CD4-positive, alpha-beta T cell treated with Interferon alpha-2 for 1 hour (primary cell): ENCODE data around the gene GNAT2.

Source experiments
- DNase-seq, 2 donors: peaks; one replicate each; pipeline ENCODE4 v3.0.0-alpha.2; 2020 to 2022

The GNAT2 gene

GRCh38 chr1:109641078-109641740 is 21.8 kb upstream of the GNAT2 start:
- DNase-seq, result no peak

- DNase-seq, result peak; percentile 83 to 88
Observed at GRCh38 chr1:109640285-109640865, 21.0 kb upstream of the GNAT2 start.

GRCh38 chr1:109639841-109640184 is 20.4 kb upstream of the GNAT2 start:
- DNase-seq, result no peak

DNA sequence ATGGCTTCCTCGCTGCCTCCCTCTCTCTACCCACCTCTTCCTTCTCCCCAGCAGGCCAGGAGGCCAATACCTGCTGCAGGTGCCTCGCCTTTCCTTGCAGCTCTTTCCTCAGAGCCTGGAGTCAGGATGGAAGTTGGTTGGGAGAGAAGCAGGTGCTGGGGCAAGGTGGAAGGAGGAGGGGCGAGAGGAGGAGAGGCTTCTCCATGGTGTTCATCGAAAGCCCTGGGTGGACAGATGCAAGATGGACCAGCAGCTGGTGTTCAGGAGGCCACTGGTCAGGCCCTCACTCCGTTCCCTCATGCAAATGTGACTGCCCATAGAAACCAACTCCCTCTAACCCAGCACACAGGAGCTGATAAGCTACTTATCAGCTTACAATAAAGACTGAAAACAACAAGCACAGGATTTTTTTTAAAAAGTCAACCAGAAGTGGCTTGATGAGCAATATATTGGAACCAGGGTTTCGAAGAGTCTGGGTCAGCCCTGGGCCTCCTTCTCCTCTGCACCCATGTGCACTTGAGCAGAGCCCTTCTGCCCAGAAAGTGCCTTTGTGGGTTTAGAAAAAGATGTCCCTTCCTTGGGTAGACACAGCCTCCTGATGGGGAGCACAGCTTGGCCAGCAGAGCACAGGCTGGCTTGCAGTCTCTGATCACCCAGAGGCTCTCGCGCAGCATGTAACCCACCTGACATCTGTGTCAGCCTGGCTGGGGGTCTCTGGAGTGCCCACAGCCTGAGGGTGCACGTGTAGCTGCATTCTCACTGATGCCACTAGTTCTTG is 19.8 kb upstream of the GNAT2 start:
- no peak for DNase-seq

GRCh38 chr1:109637446-109637845 is 18.0 kb upstream of the GNAT2 start:
- no peak for DNase-seq

DNA sequence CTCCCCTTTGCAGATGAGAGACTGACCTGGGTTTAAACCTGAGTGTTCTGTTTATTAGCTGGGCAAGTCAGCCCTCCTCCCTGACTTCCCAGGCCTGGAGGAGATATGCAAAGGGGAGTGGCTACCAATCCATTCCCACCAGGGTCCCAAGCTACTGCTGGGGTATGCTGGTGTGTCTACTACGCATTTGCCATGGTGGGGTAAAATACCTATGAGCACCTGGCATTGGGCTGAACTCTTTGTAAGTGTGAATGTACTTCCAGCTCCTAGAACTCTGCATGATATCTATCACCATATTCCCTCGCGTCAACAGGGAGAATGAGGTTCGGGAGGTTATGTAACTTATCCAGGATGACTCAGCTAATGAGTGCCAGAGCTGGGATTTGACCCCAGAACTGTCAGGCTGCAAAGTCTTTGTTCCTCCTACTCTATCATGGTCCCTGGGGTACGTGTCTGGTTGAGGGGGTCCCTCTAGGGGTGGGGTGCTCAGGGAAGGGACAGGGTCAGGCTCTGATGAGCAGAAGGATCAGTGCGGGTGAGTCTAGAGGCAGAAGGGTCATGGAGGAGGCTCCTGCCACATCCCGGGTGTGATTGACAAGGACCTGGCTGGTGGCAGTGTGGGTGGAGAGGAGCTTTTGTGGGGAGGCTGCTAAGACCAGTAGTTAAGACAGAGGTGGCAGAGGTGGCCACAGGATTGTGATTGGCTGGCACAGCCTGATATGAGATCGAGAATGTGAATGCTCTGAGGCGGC is 17.0 kb upstream of the GNAT2 start:
- no peak for DNase-seq

- no peak for DNase-seq
Observed at GRCh38 chr1:109635862-109636200, 16.4 kb upstream of the GNAT2 start.

GRCh38 chr1:109634771-109635750 is 15.6 kb upstream of the GNAT2 start:
- peak in 1 of 2 donors; percentile 33 for DNase-seq

DNA sequence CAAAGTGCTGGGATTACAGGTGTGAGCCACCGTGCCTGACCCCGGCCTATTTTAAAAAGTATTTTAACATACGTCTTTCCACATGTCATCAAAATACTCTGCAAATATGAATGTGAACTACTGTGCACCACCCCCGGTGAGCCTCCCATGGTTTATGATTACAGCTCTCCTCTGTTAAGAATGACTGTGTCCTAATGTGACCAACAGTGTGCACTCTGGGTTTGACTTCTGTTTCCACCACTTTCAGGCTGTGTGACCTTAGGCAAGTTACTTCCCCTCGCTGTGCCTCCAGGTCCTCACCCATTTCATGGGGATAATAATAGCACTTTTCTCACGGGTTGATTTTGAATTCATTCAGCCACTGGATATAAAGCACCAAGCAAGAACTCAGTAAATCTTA is 14.9 kb upstream of the GNAT2 start:
- no peak for DNase-seq

GRCh38 chr1:109632671-109633346 is 13.4 kb upstream of the GNAT2 start:
- no peak for DNase-seq

DNA sequence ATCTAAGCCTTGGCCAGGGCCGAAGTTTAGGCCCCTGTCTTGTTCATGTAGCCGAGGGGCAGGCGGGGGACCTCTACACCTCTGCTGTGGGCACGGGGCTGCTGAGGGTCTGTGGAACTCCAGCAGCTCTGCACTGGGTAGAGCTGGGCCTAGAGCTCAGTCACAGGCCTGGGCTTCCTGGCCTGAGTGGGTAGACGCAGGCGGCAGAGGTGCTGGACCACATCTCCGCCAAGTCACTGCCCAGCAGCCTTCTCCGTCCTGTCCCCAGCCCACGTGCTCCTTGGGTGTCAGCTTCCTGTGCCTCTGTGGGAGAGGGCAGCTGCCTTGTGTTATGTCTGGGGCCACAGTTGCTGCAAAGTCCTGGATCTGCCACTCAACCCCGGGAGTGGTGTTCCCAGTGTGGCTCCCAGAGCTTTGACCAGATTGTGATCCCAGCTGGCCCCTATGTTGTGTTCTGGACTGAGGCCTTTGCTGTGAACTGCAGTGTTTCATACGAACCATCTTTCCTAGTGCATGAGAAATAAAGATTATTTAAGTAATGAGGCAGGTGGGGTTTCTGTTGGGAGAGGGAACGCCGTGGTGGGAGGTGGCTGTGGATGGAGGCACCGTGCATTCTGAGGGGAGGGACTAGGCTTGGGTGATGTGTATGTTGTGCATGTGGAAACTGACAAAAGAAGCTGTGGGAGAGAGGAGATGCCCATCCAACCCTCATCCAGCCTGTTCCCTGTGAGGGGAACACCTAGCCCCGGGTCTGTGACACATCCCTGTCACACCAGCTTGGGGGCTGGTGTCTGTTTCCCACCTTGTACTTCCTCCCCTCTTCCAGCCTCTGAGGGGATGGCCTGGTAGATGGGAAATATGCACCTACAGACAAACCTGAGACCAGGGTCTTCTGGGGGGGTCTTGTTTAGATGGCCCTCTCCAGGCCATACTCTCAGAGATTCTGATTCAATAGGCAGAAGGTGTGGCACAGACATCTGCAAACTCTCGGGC is 12.4 kb upstream of the GNAT2 start:
- DNase-seq, result no peak

DNA sequence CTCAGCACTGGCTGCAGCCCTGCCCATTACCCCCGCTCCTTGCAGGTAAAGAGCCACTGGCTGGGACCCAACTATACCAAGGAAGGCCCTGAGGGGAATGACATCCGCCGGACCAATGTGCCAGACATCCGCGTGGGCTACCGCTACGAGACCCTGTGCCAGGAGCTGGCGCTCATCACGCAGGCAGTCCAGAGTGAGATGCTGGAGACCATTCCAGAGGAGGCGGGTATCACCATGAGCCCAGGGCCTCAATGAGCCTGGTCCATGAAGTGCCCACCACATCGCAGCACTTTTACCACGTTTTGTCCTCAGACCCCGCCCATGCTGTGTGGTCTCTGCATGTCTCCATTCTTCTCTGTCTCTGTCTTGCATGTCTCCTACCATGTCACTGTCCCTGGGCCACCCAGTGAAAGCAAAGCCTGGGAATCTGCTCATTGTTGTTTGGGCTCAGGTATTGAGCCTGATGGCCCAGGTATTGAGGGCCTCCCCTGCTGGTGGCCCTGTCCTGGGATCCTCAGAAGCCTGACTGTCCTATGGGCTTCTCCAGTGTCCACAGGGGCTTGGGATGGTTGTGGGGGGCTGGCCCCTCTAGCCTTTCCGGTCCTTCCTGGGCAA is 11.6 kb upstream of the GNAT2 start:
- no peak for DNase-seq

DNA sequence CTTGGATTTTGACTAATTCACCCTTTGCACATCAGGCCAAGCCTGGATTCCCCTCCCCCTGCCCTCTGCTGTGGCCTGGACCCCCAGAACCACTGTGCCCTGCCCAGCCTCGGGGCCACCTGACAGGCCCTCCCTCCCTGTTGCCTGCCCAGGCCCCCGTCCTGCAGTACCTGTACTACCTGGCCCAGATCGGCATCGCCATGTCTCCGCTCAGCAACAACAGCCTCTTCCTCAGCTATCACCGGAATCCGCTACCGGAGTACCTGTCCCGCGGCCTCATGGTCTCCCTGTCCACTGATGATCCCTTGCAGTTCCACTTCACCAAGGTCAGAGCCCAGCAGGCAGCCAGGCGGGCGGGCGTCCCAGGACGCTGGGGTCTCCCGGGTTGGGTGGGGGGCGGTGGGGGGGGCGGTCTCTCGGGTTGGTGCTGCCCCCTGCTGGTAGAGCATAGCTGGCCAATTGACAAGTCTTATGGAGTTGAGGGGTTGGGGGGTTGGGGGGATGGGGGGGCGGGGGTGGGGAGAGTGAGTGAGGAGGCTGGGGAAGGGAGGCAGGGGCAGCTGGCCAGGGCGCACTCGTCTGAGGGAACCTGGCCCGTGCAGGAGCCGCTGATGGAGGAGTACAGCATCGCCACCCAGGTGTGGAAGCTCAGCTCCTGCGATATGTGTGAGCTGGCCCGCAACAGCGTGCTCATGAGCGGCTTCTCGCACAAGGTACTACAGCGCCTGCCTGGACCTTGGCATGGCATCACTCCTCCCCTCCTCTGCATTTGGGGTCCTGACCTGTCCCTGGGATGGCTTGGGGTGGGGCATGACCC is 10.9 kb upstream of the GNAT2 start:
- peak; percentile 20 to 47 for DNase-seq

DNA sequence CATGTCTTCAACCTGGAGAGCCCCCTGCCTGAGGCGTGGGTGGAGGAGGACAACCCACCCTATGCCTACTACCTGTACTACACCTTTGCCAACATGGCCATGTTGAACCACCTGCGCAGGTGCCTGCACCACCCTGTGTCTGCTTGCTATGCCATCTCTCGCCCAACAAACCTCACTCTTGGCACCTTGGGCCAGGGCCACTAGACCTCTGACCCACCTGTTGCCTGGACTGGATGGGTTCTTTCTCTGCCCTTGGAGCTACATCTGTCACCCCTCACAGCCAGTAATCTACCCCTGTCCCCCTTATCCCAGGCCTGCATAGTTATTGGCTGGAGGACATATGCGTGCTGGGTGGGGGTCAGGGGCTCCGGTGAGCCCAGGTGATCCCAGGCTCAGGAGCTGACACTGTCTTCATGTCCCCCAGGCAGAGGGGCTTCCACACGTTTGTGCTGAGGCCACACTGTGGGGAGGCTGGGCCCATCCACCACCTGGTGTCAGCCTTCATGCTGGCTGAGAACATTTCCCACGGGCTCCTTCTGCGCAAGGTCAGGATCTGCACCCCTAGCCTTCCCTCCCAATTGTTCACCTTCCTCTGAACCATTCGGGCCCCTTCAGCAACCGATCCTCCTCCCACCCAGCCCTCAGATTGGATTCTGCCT is 10.1 kb upstream of the GNAT2 start:
- DNase-seq, result no peak

DNA sequence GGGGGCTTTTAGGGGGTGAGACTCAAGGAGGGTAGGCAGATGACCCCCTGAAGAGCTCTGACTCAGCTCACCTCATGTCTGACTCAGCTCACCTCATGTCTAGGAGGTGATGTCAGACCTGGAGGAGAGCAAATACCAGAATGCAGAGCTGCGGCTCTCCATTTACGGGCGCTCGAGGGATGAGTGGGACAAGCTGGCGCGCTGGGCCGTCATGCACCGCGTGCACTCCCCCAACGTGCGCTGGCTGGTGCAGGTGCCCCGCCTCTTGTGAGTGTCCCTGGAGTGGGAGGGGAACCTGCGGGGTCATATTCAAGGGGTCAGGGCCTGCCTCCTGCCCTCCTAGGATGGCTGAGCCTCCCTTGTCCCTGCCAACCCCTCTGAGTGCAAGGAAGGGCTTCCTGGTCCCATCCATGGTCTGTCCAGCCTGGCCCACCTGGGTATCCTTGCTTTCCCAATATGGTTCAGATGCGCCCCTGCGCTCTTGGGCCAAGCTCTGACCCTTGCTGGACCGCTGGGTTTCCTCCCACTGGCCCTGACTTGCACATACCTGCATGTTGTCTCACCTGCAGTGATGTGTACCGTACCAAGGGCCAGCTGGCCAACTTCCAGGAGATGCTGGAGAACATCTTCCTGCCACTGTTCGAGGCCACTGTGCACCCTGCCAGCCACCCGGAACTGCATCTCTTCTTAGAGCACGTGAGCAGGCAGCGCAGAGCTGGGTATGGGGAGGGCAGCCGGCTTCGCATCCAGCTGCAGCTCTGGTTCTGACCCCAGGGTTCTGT is 9.3 kb upstream of the GNAT2 start:
- DNase-seq, result no peak

DNA sequence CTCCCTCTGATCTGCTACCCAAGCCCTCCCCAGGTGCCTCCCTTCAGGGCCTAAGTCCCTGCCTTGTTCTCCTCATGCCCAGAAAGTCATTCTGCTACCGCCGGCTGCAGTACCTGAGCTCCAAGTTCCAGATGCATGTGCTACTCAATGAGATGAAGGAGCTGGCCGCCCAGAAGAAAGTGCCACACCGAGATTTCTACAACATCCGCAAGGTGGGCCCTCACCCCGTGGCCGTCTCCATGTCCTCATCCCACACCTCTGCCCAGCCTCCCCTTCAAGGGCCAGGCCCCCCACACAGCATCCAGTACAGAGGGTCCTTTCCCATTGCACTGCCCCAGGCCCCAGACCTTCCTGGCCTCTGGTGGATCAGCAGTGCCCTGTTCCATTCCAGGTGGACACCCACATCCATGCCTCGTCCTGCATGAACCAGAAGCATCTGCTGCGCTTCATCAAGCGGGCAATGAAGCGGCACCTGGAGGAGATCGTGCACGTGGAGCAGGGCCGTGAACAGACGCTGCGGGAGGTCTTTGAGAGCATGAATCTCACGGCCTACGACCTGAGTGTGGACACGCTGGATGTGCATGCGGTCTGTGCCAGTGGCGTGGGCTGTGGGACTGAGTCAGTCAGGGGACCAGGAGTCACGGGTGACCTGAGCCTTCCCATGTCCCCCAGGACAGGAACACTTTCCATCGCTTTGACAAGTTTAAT is 8.4 kb upstream of the GNAT2 start:
- no peak for DNase-seq
